SK-N-SH treated with all-trans-retinoic acid at 6 μM for 48 hours (cell line): ENCODE results near the gene PPP3CA.

Experiments used
- CREB5 ChIP-seq: fragments of 250-450 bp; sonication (Bioruptor Pico); IDR thresholded peaks from 2 replicates; pipeline ENCODE4 v1.5.1; 2020; ENCODE audit warnings: low read depth, mild to moderate bottlenecking, moderate library complexity
- POU6F1 ChIP-seq: fragments of 250-450 bp; sonication (Bioruptor Pico); IDR thresholded peaks from 2 replicates; pipeline ENCODE4 v1.8.0; 2021; ENCODE audit warnings: low read depth, mild to moderate bottlenecking, moderate library complexity, borderline replicate concordance
- RARB ChIP-seq: fragments of 250-450 bp; sonication (Bioruptor Pico); IDR thresholded peaks from 2 replicates; pipeline ENCODE4 v1.8.0; 2021; ENCODE audit warnings: mild to moderate bottlenecking, moderate library complexity
- SNAI2 ChIP-seq: fragments of 250-450 bp; sonication (Bioruptor Pico); IDR thresholded peaks from 2 replicates; pipeline ENCODE4 v1.5.0; 2020; ENCODE audit warnings: mild to moderate bottlenecking, moderate library complexity

- TF ChIP-seq RARB, result no peak
- TF ChIP-seq POU6F1 (CRISPR knock-in tag), result no peak
- TF ChIP-seq SNAI2 (CRISPR knock-in tag), result no peak
- no peak for TF ChIP-seq CREB5
These were observed 221.3 kb downstream of the PPP3CA start for GRCh38 chr4:101126059-101126458.
